Measurements from ENCODE around the gene RAB27A.
A peak's percentile ranks its signal among the peaks of the same experiment; 100 is the strongest.
"Not testable (repeated sequence)": the region's sequence is repeated elsewhere in the genome, so short reads cannot be mapped to it uniquely, and the experiment has no call there.

Gene RAB27A

DNA sequence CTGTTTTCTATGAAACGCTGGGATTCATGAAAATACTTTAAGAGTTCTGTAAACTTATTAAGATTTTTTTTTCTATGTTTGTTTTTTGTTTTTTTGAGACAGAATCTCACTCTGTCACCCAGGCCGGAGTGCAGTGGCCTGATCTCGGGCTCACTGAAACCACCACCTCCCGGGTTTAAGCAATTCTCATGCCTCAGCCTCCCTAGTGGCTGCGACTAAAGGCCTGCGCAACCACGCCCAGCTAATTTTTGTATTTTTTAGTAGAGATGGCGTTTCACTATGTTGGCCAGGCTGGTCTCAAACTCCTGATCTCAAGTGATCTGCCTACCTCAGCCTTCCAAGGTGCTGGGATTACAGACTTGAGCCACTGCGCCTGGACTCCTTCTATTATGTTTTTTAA, 39.7 kb downstream of the RAB27A start:
- DNase-seq, result not testable (repeated sequence)

GRCh38 chr15:55248895-55249294, 40.7 kb downstream of the RAB27A start:
- DNase-seq, result no peak

DNA sequence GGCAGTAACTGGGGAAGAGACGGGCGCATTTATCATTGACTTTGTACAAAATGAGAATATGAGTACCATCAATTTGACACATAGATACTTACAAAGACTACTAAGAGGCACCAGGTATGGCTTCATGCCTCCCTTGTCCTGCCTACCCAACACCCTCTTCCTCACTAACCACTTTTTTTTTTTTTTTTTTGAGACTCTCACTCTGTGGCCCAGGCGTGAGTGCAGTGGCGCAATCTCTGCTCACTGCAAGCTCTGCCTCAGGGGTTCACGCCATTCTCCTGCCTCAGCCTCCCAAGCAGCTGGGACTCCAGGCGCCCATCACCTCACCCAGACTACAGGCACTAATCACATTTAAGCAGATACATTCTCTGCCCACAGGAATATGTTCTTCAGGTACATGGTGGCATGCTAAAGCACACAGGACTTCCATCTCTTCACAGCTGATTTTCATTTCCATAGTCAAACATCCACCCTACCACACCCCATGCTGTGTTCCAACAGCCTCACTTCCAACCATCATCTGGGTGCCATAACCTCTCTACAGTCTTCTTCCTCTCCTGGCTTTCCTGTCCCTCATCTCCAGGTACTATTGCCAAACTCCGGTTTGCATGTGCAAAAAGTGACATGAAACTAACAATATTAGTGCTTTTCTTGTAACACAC, 41.7 kb downstream of the RAB27A start:
- DNase-seq, result no peak

GRCh38 chr15:55247311-55247710, 42.3 kb downstream of the RAB27A start:
- DNase-seq, result peak in 1 of 2 donors; percentile 17

- DNase-seq, result no peak
Observed at GRCh38 chr15:55246567-55246966, 43.0 kb downstream of the RAB27A start.

DNA sequence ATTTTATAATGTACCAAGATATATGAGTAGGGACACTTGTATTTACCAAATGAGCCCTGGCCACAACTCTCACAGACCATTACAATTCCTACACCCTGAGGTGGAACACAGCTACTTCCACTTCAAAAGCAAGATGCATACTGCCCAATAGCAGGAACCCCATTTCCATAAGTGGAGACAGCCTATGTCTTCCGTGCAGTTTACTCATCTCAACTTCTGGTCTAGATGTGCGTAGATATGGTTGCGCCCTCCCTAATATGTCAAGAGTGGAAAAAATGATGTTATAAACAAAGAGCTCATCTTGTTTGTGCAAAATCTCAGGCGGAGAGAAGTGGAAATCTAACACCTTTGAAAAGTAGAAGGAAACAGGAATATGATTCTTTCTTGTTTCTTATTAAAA, 44.6 kb downstream of the RAB27A start:
- no peak for DNase-seq

DNA sequence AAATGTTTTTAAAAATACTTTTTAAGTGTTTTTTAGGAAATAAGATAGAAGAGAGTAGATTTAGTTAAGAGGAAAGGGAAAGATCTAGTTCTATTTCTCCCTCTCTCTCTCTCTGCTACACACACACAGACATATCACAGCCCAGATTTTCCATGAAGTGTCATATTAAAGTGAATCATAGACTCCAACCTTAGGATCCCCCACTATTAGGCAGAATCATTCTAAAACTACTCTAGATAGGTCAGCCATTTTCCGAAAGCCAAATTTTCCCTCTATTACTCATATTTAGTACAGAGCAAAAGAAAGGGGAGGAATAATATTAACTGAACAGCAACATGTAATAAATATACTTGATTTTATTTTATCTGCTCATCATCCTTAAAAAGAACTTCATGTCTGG, 47.7 kb downstream of the RAB27A start:
- DNase-seq, result no peak

DNA sequence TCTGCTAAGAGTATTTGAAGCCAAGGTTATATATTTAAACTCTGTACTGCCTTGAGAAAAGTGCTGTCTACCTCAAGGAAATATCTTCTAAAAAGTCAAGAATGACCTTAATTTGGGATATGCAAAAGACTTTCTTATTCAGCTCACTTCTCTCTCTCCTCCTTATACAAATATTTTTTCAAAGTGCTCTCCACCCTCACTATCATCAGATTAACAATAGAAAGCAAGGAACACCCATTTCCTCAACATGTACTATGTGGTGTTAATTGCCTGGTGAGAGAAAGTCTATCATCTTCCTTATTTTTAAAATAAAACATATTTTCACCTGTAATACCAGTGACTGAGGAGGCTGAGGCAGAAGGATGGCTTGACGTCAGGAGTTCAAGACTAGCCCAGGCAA, 48.4 kb downstream of the RAB27A start:
- DNase-seq, result no peak

GRCh38 chr15:55240125-55240760, 49.4 kb downstream of the RAB27A start:
- no peak for DNase-seq

- no peak for DNase-seq
Observed at GRCh38 chr15:55239440-55240124, 50.0 kb downstream of the RAB27A start.

GRCh38 chr15:55238877-55239276, 50.7 kb downstream of the RAB27A start:
- DNase-seq, result no peak

- no peak for DNase-seq
Observed at GRCh38 chr15:55237219-55238130, 52.1 kb downstream of the RAB27A start.

DNA sequence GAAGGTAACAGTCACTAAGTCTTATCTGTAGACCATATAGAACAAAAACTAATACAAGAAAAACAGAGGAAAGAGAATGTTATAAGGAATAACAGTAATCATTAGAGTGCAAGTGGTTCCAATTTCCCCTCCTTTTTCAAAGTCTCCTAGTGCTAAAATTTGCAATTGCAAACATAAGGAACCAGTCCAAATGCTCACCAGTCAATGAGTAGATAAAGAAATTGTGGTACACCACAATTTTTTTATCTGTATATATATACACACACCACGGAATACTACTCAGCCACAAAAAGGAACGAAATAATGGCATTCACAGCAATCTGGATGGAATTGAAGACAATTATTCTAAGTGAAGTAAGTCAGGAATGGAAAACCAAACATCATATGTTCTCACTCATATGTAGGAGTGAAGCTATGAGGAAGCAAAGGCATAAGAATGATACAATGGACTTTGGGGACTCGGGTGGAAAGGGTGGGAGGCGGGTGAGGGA, 54.0 kb downstream of the RAB27A start:
- DNase-seq, result no peak

- no peak for DNase-seq
Observed at GRCh38 chr15:55234800-55235104, 54.9 kb downstream of the RAB27A start.

DNA sequence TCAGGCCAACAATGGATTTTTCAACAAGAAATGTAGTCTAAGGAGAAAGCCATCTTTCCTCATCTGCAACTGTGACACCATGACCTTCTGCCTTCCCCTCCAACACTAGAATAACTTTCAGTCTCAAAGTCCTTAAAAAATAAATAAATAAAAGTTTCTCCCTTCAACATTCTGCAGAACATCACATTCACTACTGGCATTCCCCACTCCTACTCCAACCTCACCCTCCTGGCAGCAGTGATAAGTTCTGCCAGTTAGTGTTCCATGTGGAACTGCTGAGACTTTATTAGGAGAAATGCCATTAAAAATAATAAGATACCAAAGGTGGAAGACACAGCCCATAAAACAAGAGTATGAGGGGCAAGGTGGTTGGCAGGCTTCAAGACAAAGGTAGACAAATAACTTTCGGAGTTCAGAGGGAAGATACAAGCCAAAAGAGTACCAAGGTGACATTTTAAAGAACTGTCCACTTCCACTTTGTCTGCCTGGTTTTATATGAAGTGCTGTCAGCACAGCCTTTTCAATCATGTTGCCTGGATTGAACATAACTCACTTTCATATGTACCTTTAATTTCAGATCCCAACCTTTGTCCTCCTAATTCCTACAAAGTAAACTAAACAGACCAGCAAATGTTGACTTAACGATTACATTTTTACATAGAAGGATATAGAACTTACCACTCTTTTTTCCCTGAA, 55.4 kb downstream of the RAB27A start:
- no peak for DNase-seq

GRCh38 chr15:55231455-55231854, 58.2 kb downstream of the RAB27A start:
- DNase-seq, result no peak

DNA sequence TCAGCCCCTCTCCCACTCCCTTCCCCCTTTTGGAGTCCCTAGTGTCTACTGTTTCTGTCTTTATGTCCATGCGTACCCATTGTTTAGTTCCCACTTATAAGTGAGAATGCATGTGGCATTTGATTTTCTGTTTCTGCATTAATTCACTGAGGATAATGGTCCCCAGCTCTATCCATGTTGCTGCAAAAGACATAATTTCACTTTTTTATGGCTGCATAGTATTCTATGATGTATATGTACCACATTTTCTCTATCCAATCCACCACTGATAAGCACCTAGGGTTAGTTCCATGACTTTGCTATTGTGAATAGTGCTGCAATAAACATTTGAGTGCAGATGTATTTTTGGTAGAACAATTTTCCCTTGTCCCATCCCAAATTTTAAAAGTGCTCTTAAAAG, 58.7 kb downstream of the RAB27A start:
- DNase-seq, result no peak

DNA sequence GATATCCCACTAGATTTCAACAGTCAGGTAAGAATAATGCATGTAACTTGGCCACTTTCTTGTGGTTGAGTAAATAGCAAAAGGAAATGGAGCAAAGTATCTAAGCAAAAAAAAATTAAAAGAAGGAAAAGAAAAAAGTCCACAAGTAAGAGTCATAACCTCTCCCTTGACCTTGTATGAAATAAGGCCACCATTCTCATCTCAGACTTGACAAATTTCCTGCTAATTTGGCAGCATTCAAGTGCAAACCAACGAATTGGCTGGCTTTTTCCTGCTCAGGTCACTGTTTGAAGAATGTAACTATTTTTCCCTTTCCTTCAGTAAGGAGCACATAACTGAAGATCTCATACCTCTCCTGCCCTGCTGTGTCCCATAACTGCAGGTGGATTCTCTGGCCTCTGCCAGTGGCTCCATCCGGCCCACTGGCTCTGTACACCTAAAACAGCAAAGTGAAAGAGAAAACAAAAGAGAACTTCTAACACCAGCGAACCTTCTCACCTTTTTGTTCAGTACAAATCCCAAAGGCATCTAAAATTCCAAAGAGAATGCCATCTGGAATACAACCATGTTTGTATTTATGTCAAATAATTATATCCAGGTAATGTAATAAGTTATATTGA, 59.5 kb downstream of the RAB27A start:
- DNase-seq, result no peak

DNA sequence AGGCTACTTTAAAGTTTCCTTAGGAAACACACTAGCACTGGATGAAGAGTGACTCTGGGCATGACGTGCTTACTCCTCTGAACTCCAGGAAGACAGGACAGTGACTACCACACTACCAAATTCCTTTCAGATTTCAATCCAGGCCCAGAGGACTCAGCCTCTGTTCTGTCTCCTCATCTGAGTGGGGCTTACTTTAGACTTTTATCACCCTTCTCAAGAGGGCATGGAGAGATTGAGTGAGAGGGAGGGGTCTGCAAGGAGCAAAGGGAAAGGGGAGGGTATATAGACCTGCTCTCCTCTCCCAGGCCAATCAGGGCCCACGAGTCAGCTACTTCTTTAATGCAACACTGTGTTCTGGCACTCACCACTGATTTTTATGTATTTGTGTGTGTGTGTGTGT, 63.5 kb downstream of the RAB27A start:
- no peak for DNase-seq

- no peak for DNase-seq
Observed at GRCh38 chr15:55224892-55225291, 64.7 kb downstream of the RAB27A start.

- DNase-seq, result peak in 1 of 2 donors; percentile 82
Observed at GRCh38 chr15:55222588-55222987, 67.0 kb downstream of the RAB27A start.

Measured in bone marrow (tissue), 2 donors.